GM10248 (cell line): ENCODE data around the gene MELTF.

Source experiments
- CTCF ChIA-PET: fragments of 300-600 bp; sonication (Branson Sonifier 250); formaldehyde crosslinking; extraction: SDS; loops from one replicate; lab custom pipeline; 2021; ENCODE audit warnings: antibody characterized with exemption; lab: Yijun Ruan, JAX
- POLR2A ChIA-PET: fragments of 350-650 bp; sonication (Branson Sonifier 250); formaldehyde crosslinking; extraction: SDS; loops from one replicate; lab custom pipeline; 2020; ENCODE audit warnings: antibody characterized with exemption; lab: Yijun Ruan, JAX
- DNase-seq: peaks from one replicate; pipeline ENCODE4 v3.0.0; 2012; ENCODE audit errors: extremely low spot score
- CTCF ChIP-seq: IDR thresholded peaks from 2 replicates; pipeline ENCODE4 v1.5.1; 2012; ENCODE audit warnings: mild to moderate bottlenecking, low read depth; ENCODE audit errors: extremely low read depth, missing control alignments, control extremely low read depth

Gene MELTF

GRCh38 chr3:196975349-196975748 lies 54.3 kb downstream of the MELTF start:
- ChIA-PET POLR2A (interaction anchor here (0.5 kb wide), 1 partner anchor 143 kb away, joined by 7 read pairs; no protein-coding TSS in a partner anchor), CTCF (interaction anchor here (1.0 kb wide), 3 partner anchors 35 to 437 kb away, joined by 3 to 5 read pairs (median 3); partner anchors contain the start of gene MELTF)
- DNase-seq: no peak
- no peak for TF ChIP-seq CTCF

- ChIA-PET CTCF (interaction anchor here (0.7 to 1.0 kb wide), 2 partner anchors 35 to 55 kb away, joined by 3 to 4 read pairs; partner anchors contain the start of gene MELTF), POLR2A (no interaction called here)
- no peak for TF ChIP-seq CTCF
Measured at GRCh38 chr3:196974661-196975060, 55.0 kb downstream of the MELTF start.

GRCh38 chr3:196971094-196971698 lies 58.4 kb downstream of the MELTF start:
- ChIA-PET POLR2A (no interaction called here), CTCF (interaction anchor here (0.8 to 2.9 kb wide), 5 partner anchors 8 to 361 kb away, joined by 3 to 18 read pairs (median 4); no protein-coding TSS in a partner anchor)
- DNase-seq: no peak
- TF ChIP-seq CTCF: no peak

More at GRCh38 chr3:196974661-196975060, 55.0 kb downstream of the MELTF start:
- no peak for DNase-seq

GRCh38 chr3:196970547-196971093 lies 59.0 kb downstream of the MELTF start:
- ChIA-PET CTCF (interaction anchor here (0.7 to 2.9 kb wide), 6 partner anchors 8 to 361 kb away, joined by 3 to 18 read pairs (median 3); no protein-coding TSS in a partner anchor), POLR2A (no interaction called here)
- no peak for DNase-seq
- TF ChIP-seq CTCF: no peak

- peak; percentile 89 for DNase-seq
- ChIA-PET POLR2A (no interaction called here), CTCF (interaction anchor here (0.7 to 2.9 kb wide), 5 partner anchors 9 to 360 kb away, joined by 3 to 18 read pairs (median 3); no protein-coding TSS in a partner anchor)
- peak; percentile 95 for TF ChIP-seq CTCF
Measured at GRCh38 chr3:196969660-196970546, 59.7 kb downstream of the MELTF start.

GRCh38 chr3:196969134-196969659 lies 60.4 kb downstream of the MELTF start:
- POLR2A ChIA-PET: no interaction called here
- DNase-seq: peak; percentile 78
- CTCF ChIA-PET: interaction anchor here (1.0 kb wide), 1 partner anchor 9 kb away, joined by 3 read pairs; no protein-coding TSS in a partner anchor
- TF ChIP-seq CTCF: no peak
